ENCODE measurements around the gene TAMM41. TPM values are rescaled to one million over a fixed set of nuclear protein-coding genes. Genes with fewer than 3 reads are reported as not detected.
"Not testable (repeated sequence)": the region's sequence is repeated elsewhere in the genome, so short reads cannot be mapped to it uniquely, and the experiment has no call there.

Gene TAMM41
- polyA plus RNA-seq, 3 donors: 19.3 to 22.2 (median 19.4) TPM

GRCh38 chr3:11778248-11778647 is 68.4 kb downstream of the TAMM41 start:
- no peak for DNase-seq (ENCODE audit: extremely low read depth in 1 of 11, low read depth in 9 of 11, low spot score in 4 of 11)

- no peak for DNase-seq (ENCODE audit: extremely low read depth in 1 of 11, low read depth in 9 of 11, low spot score in 4 of 11)
Measured at GRCh38 chr3:11776346-11776745, 70.3 kb downstream of the TAMM41 start.

- DNase-seq (ENCODE audit: extremely low read depth in 1 of 11, low read depth in 9 of 11, low spot score in 4 of 11): no peak
Measured at GRCh38 chr3:11775493-11775892, 71.2 kb downstream of the TAMM41 start.

- peak in 9 of 11 donors; percentile 22 to 60 (median 41) for DNase-seq (ENCODE audit: extremely low read depth in 1 of 11, low read depth in 9 of 11, low spot score in 4 of 11)
Measured at GRCh38 chr3:11774296-11774877, 72.3 kb downstream of the TAMM41 start.

GRCh38 chr3:11771931-11772330 is 74.8 kb downstream of the TAMM41 start:
- not testable (repeated sequence) for DNase-seq (ENCODE audit: extremely low read depth in 1 of 11, low read depth in 9 of 11, low spot score in 4 of 11)

- peak; percentile 37 to 87 (median 66) for DNase-seq (ENCODE audit: extremely low read depth in 1 of 11, low read depth in 9 of 11, low spot score in 4 of 11)
Measured at GRCh38 chr3:11770477-11771391, 76.0 kb downstream of the TAMM41 start.

- no peak for DNase-seq (ENCODE audit: extremely low read depth in 1 of 11, low read depth in 9 of 11, low spot score in 4 of 11)
Measured at GRCh38 chr3:11769704-11770476, 76.8 kb downstream of the TAMM41 start.

- no peak for DNase-seq (ENCODE audit: extremely low read depth in 1 of 11, low read depth in 9 of 11, low spot score in 4 of 11)
Measured at GRCh38 chr3:11768604-11769003, 78.1 kb downstream of the TAMM41 start.

- DNase-seq (ENCODE audit: extremely low read depth in 1 of 11, low read depth in 9 of 11, low spot score in 4 of 11): no peak
Measured at GRCh38 chr3:11764931-11765363, 81.7 kb downstream of the TAMM41 start.

GRCh38 chr3:11759996-11760395 is 86.7 kb downstream of the TAMM41 start:
- DNase-seq (ENCODE audit: extremely low read depth in 1 of 11, low read depth in 9 of 11, low spot score in 4 of 11): no peak

- DNase-seq (ENCODE audit: extremely low read depth in 1 of 11, low read depth in 9 of 11, low spot score in 4 of 11): no peak
Measured at GRCh38 chr3:11757929-11758328, 88.8 kb downstream of the TAMM41 start.

- no peak for DNase-seq (ENCODE audit: extremely low read depth in 1 of 11, low read depth in 9 of 11, low spot score in 4 of 11)
Measured at GRCh38 chr3:11757441-11757875, 89.2 kb downstream of the TAMM41 start.

GRCh38 chr3:11755276-11755675 is 91.4 kb downstream of the TAMM41 start:
- no peak for DNase-seq (ENCODE audit: extremely low read depth in 1 of 11, low read depth in 9 of 11, low spot score in 4 of 11)

GRCh38 chr3:11752254-11752653 is 94.4 kb downstream of the TAMM41 start:
- DNase-seq (ENCODE audit: extremely low read depth in 1 of 11, low read depth in 9 of 11, low spot score in 4 of 11): not testable (repeated sequence)

- DNase-seq (ENCODE audit: extremely low read depth in 1 of 11, low read depth in 9 of 11, low spot score in 4 of 11): not testable (repeated sequence)
Measured at GRCh38 chr3:11748306-11748705, 98.4 kb downstream of the TAMM41 start.

Other genes starting within 250 kb of the TAMM41 start
- gene VGLL4, start 203.0 kb downstream of the TAMM41 start, polyA plus RNA-seq (ENCODE audit: insufficient read length in 3 of 3): 100 to 1,000 TPM; 108 to 117 (median 109) TPM
- gene SYN2, start 157.5 kb upstream of the TAMM41 start, polyA plus RNA-seq (ENCODE audit: insufficient read length in 3 of 3): 1 to 10 TPM in 2 of 3 donors, under 1 TPM in 1; 0.77 to 1.5 (median 1.4) TPM